ENCODE results near the gene LLGL2.

DNA sequence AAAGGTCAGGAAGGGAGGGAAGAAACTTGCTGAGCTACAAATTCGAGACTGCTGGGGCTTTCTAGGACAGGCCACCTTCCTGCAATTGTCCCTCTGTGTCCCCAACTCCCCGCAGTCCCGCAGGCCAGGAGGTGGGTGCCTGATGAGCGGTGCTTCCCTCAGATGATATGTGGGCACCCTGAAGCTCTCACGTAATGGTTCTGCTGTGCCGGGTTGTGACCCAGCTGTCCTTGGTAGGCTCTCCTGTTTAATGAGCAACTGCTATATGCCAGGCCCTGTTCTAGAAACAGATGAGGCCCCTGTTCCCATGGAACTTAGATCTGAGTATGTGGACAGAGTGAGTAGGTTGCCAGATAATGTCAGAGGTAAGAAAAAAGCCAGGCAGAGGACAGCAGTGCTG, 40.1 kb downstream of the LLGL2 start:
- no peak for TF ChIP-seq POLR2A (IDR thresholded peaks at IDR 0.05; ENCODE audit: low read depth)
- TF ChIP-seq, protein P1, sequence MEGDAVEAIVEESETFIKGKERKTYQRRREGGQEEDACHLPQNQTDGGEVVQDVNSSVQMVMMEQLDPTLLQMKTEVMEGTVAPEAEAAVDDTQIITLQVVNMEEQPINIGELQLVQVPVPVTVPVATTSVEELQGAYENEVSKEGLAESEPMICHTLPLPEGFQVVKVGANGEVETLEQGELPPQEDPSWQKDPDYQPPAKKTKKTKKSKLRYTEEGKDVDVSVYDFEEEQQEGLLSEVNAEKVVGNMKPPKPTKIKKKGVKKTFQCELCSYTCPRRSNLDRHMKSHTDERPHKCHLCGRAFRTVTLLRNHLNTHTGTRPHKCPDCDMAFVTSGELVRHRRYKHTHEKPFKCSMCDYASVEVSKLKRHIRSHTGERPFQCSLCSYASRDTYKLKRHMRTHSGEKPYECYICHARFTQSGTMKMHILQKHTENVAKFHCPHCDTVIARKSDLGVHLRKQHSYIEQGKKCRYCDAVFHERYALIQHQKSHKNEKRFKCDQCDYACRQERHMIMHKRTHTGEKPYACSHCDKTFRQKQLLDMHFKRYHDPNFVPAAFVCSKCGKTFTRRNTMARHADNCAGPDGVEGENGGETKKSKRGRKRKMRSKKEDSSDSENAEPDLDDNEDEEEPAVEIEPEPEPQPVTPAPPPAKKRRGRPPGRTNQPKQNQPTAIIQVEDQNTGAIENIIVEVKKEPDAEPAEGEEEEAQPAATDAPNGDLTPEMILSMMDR (IDR thresholded peaks at IDR 0.05) = no peak
